Measurements from ENCODE around the gene SORT1. TPM values are rescaled to one million over a fixed set of nuclear protein-coding genes. Genes with fewer than 3 reads are reported as not detected.
A peak's percentile ranks its signal among the peaks of the same experiment; 100 is the strongest.

Gene SORT1
- polyA plus RNA-seq, 3 donors, result 21.3 to 41.1 (median 35.3) TPM

GRCh38 chr1:109361649-109362048 is 36.1 kb downstream of the SORT1 start:
- H3K9ac ChIP-seq (ENCODE audit: insufficient read depth, low read length, poor library complexity, severe bottlenecking), result no peak overlapping the region
- no peaks in the 10 kb centered on the region for H3K27me3 ChIP-seq (ENCODE audit: control insufficient read depth in 2 of 2, insufficient read depth in 2 of 2, low read length in 2 of 2)
- H3K4me2 ChIP-seq (replicated peaks; ENCODE audit: extremely low read depth, low read length, poor library complexity, severe bottlenecking), result no peak overlapping the region
- peak overlapping the region in 1 of 2 donors; percentile 70 for H3K27ac ChIP-seq (ENCODE audit: low read depth in 1 of 2, low read length in 2 of 2)
- H3K4me1 Mint-ChIP-seq, result peaks cover 32% of the 10 kb centered on the region
- H3K27me3 Mint-ChIP-seq (ENCODE audit: low read depth in 3 of 3), result peaks cover 0 to 2% (median 0%) of the 10 kb centered on the region in 3 donors
- H3K79me2 ChIP-seq (ENCODE audit: insufficient read depth, low read length), result no peaks in the 10 kb centered on the region
- no peak overlapping the region for H3K4me3 Mint-ChIP-seq
- H3K9me3 Mint-ChIP-seq, result no peaks in the 10 kb centered on the region
- H3K27ac Mint-ChIP-seq, result peak overlapping the region in 1 of 7 donors; percentile 67
- H3K36me3 Mint-ChIP-seq, result peaks cover 34 to 47% of the 10 kb centered on the region in 2 donors
- H3K4me3 ChIP-seq (replicated peaks in 1 of 3; ENCODE audit: low read depth in 2 of 3, low read length in 3 of 3), result no peak overlapping the region
- TF ChIP-seq, protein P1, sequence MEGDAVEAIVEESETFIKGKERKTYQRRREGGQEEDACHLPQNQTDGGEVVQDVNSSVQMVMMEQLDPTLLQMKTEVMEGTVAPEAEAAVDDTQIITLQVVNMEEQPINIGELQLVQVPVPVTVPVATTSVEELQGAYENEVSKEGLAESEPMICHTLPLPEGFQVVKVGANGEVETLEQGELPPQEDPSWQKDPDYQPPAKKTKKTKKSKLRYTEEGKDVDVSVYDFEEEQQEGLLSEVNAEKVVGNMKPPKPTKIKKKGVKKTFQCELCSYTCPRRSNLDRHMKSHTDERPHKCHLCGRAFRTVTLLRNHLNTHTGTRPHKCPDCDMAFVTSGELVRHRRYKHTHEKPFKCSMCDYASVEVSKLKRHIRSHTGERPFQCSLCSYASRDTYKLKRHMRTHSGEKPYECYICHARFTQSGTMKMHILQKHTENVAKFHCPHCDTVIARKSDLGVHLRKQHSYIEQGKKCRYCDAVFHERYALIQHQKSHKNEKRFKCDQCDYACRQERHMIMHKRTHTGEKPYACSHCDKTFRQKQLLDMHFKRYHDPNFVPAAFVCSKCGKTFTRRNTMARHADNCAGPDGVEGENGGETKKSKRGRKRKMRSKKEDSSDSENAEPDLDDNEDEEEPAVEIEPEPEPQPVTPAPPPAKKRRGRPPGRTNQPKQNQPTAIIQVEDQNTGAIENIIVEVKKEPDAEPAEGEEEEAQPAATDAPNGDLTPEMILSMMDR (IDR thresholded peaks at IDR 0.05), result no peak
- H3K36me3 ChIP-seq (replicated peaks in 1 of 2; ENCODE audit: control insufficient read depth in 1 of 2, insufficient read depth in 2 of 2, low read length in 2 of 2), result peaks cover 14 to 51% of the 10 kb centered on the region in 2 donors
- WGBS (ENCODE audit: insufficient coverage), result no CpG with 5 or more reads among the region's 1 CpG
- H3K9me3 ChIP-seq (replicated peaks in 1 of 2; ENCODE audit: control insufficient read depth in 1 of 2, insufficient read depth in 1 of 2, low read length in 2 of 2), result no peaks in the 10 kb centered on the region
- H2AFZ ChIP-seq (ENCODE audit: insufficient read depth, low read depth, low read length, poor library complexity, severe bottlenecking), result no peak overlapping the region
- no peak for DNase-seq
- H3K4me1 ChIP-seq (ENCODE audit: control insufficient read depth in 1 of 2, insufficient read depth in 2 of 2, low read length in 2 of 2), result peaks cover 26 to 33% of the 10 kb centered on the region in 2 donors
- peaks cover 7% of the 10 kb centered on the region for H4K20me1 ChIP-seq (ENCODE audit: insufficient read depth, low read length)
- intact Hi-C loops (cut with micrococcal nuclease), result loop anchor here (5.0 kb wide), 1 partner anchor 36 kb away; the partner anchor contains the start of gene SORT1 (in 2 of the 2)

- TF ChIP-seq, protein P1 (IDR thresholded peaks at IDR 0.05), result no peak
- peaks cover 9 to 51% of the 10 kb centered on the region in 2 donors for H3K36me3 ChIP-seq (replicated peaks in 1 of 2; ENCODE audit: control insufficient read depth in 1 of 2, insufficient read depth in 2 of 2, low read length in 2 of 2)
- H3K36me3 Mint-ChIP-seq, result peaks cover 29 to 41% of the 10 kb centered on the region in 2 donors
- no peak overlapping the region for H3K4me2 ChIP-seq (replicated peaks; ENCODE audit: extremely low read depth, low read length, poor library complexity, severe bottlenecking)
- peaks cover 7% of the 10 kb centered on the region for H4K20me1 ChIP-seq (ENCODE audit: insufficient read depth, low read length)
- H3K27me3 ChIP-seq (ENCODE audit: control insufficient read depth in 2 of 2, insufficient read depth in 2 of 2, low read length in 2 of 2), result no peaks in the 10 kb centered on the region
- no peak overlapping the region for H3K4me3 Mint-ChIP-seq
- no peaks in the 10 kb centered on the region for H3K79me2 ChIP-seq (ENCODE audit: insufficient read depth, low read length)
- peak in 2 of 3 donors; percentile 8 to 11 for DNase-seq
- H3K27ac Mint-ChIP-seq, result peak overlapping the region in 5 of 7 donors; percentile 1 to 67 (median 43)
- no peak overlapping the region for H2AFZ ChIP-seq (ENCODE audit: insufficient read depth, low read depth, low read length, poor library complexity, severe bottlenecking)
- H3K9me3 ChIP-seq (replicated peaks in 1 of 2; ENCODE audit: control insufficient read depth in 1 of 2, insufficient read depth in 1 of 2, low read length in 2 of 2), result no peaks in the 10 kb centered on the region
- no peak overlapping the region for H3K4me3 ChIP-seq (replicated peaks in 1 of 3; ENCODE audit: low read depth in 2 of 3, low read length in 3 of 3)
- H3K27ac ChIP-seq (ENCODE audit: low read depth in 1 of 2, low read length in 2 of 2), result peak overlapping the region in 1 of 2 donors; percentile 70
- H3K4me1 Mint-ChIP-seq, result peaks cover 32% of the 10 kb centered on the region
- H3K9ac ChIP-seq (ENCODE audit: insufficient read depth, low read length, poor library complexity, severe bottlenecking), result no peak overlapping the region
- H3K9me3 Mint-ChIP-seq, result no peaks in the 10 kb centered on the region
- no CpG with 5 or more reads among the region's 2 CpGs for WGBS (ENCODE audit: insufficient coverage)
- intact Hi-C loops (cut with micrococcal nuclease), result loop anchor here (5.0 kb wide), 1 partner anchor 36 kb away; the partner anchor contains the start of gene SORT1 (in 2 of the 2)
- H3K27me3 Mint-ChIP-seq (ENCODE audit: low read depth in 3 of 3), result peaks cover 0 to 2% (median 0%) of the 10 kb centered on the region in 3 donors
- peaks cover 26 to 33% of the 10 kb centered on the region in 2 donors for H3K4me1 ChIP-seq (ENCODE audit: control insufficient read depth in 1 of 2, insufficient read depth in 2 of 2, low read length in 2 of 2)
These were observed 36.6 kb downstream of the SORT1 start for GRCh38 chr1:109361069-109361468.
